Left lung (tissue), 10 donors: Measurements from ENCODE around the gene LRRC61. TPM values are rescaled to one million over a fixed set of nuclear protein-coding genes. Genes with fewer than 3 reads are reported as not detected.
A peak's percentile ranks its signal among the peaks of the same experiment; 100 is the strongest.

Source experiments
- ATAC-seq: fragments of 200-7000 bp; cut with Tn5 transposase; one replicate; pipeline ENCODE4 v1.9.1; 2020; ENCODE audit warnings: moderate library complexity
- DNase-seq, 4 donors: peaks; one replicate each; pipeline ENCODE4 v3.0.0-alpha.2; 2013 to 2020
- H3K27ac ChIP-seq, 2 donors: fragments of 200-600 bp; sonication (generic) in 1 of 2; one replicate each; pipeline versions ENCODE4 v1.5.0 to v1.8.0; 2020 to 2021
- H3K27me3 ChIP-seq, 2 donors: fragments of 200-600 bp; sonication (generic) in 1 of 2; one replicate each; pipeline versions ENCODE4 v1.5.0 to v1.8.0; 2020 to 2021
- H3K36me3 ChIP-seq, 2 donors: fragments of 200-600 bp; sonication (generic) in 1 of 2; one replicate each; pipeline versions ENCODE4 v1.5.0 to v1.8.0; 2020 to 2021
- H3K4me1 ChIP-seq, 2 donors: fragments of 200-600 bp; one replicate each; pipeline ENCODE4 v1.8.0; 2021
- H3K4me3 ChIP-seq, 2 donors: fragments of 200-600 bp; sonication (generic) in 1 of 2; one replicate each; pipeline versions ENCODE4 v1.5.0 to v1.8.0; 2020 to 2021; ENCODE audit warnings: mild to moderate bottlenecking in 1 of 2
- H3K9me3 ChIP-seq, 2 donors: fragments of 200-600 bp; sonication (generic) in 1 of 2; one replicate each; pipeline versions ENCODE4 v1.5.0 to v1.8.0; 2020 to 2021
- intact Hi-C, 2 donors: fragments of 100-400 bp; cut with DNase I; formaldehyde crosslinking; loops; one replicate each; pipeline versions ENCODE4 v1.11.2 to v1.14.2; 2022
- polyA plus RNA-seq, 6 donors: library from polyadenylated mRNA; unstranded; fragments of 120-200 nt; gene quantifications; one replicate each; pipeline ENCODE4 v1.2.1, GENCODE V29; 2013; ENCODE audit not compliant: insufficient read length in 6 of 6
- total RNA-seq, 2 donors: library from RNA; stranded (reverse); fragmentation: NEBNext Ultra II Directional; extraction: Animal tissue kit (Norgen Biotek cat#: 25700); gene quantifications; one replicate each; pipeline ENCODE4 v1.2.1, GENCODE V29; 2021
- TF ChIP-seq, protein P1 (sequence below), 2 donors: fragments of 200-600 bp; sonication (generic) in 1 of 2; IDR thresholded peaks; one replicate each; pipeline versions ENCODE4 v1.5.0 to v1.8.0; 2021; ENCODE audit warnings: antibody characterized with exemption in 2 of 2
- donor health status: DM: no; HTN: yes; CAD: no.
- donor health status: DM: no; HTN: no; CAD: no.

The LRRC61 gene
- total and polyA plus RNA-seq, 8 donors: 9.0 to 22.5 (median 19.3) TPM

- H3K4me3 ChIP-seq: no peak overlapping the region
- TF ChIP-seq, protein P1, sequence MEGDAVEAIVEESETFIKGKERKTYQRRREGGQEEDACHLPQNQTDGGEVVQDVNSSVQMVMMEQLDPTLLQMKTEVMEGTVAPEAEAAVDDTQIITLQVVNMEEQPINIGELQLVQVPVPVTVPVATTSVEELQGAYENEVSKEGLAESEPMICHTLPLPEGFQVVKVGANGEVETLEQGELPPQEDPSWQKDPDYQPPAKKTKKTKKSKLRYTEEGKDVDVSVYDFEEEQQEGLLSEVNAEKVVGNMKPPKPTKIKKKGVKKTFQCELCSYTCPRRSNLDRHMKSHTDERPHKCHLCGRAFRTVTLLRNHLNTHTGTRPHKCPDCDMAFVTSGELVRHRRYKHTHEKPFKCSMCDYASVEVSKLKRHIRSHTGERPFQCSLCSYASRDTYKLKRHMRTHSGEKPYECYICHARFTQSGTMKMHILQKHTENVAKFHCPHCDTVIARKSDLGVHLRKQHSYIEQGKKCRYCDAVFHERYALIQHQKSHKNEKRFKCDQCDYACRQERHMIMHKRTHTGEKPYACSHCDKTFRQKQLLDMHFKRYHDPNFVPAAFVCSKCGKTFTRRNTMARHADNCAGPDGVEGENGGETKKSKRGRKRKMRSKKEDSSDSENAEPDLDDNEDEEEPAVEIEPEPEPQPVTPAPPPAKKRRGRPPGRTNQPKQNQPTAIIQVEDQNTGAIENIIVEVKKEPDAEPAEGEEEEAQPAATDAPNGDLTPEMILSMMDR (IDR thresholded peaks at IDR 0.05): no peak
- peaks cover 0 to 12% of the 10 kb centered on the region in 2 donors for H3K4me1 ChIP-seq
- intact Hi-C loops: no loop called here
- H3K27me3 ChIP-seq: no peaks in the 10 kb centered on the region
- H3K36me3 ChIP-seq: no peaks in the 10 kb centered on the region
- no peak overlapping the region for H3K27ac ChIP-seq
- DNase-seq (no peak), ATAC-seq (peak; percentile 51)
- H3K9me3 ChIP-seq: no peaks in the 10 kb centered on the region
These were observed 38.9 kb downstream of the LRRC61 start for GRCh38 chr7:150361807-150362621.

DNA sequence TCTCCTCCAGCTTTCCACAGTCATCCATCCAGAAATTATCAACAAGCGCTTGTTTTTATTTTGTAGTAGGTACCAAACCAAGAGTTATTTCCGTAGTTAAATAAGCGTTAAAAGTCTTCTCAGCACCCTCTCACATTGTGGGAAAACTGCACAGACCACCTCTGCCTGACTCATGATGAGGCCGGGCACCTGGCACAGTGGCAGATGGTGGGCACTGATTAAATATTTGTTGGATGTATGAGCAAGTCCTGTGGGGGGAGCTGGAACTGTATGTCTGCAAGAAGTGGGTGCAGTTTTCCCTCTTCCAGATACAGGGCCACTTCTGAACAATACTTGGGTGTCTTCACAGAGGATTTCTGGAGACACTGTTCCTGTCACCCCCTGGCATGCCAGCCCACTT is 40.2 kb downstream of the LRRC61 start:
- no peak for ATAC-seq
- no peaks in the 10 kb centered on the region for H3K9me3 ChIP-seq
- no peaks in the 10 kb centered on the region for H3K36me3 ChIP-seq
- TF ChIP-seq, protein P1 (IDR thresholded peaks at IDR 0.05): no peak
- no peak overlapping the region for H3K4me3 ChIP-seq
- intact Hi-C loops: no loop called here
- no peak overlapping the region for H3K27ac ChIP-seq
- H3K27me3 ChIP-seq: no peaks in the 10 kb centered on the region
- peaks cover 3 to 23% of the 10 kb centered on the region in 2 donors for H3K4me1 ChIP-seq
- DNase-seq: no peak

DNA sequence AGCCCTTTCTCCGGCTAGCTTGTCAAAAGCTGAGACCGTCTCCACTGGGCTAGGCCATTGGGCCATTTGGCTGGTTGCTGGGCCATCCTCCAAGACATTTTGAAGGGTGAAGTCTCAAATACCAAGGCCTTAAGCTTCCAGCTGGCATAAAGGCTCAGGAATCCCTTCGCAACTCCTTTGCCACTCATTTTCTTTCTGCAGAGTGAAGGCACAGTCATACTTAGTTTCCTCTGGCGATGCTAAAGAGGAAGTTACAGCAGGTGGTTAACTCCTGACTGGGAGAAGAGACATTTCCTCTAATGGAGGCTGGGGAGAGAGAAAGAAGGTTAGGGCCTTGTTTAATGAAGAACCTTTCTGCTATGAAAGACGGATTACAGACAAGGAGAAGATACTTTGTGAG is 40.7 kb downstream of the LRRC61 start:
- no peak for DNase-seq
- no peak for ATAC-seq
- Histone ChIP-seq H3K4me1 (peaks cover 3 to 23% of the 10 kb centered on the region in 2 donors), H3K36me3 (no peaks in the 10 kb centered on the region), H3K4me3 (no peak overlapping the region), H3K9me3 (no peaks in the 10 kb centered on the region), H3K27ac (peak overlapping the region in 1 of 2 donors; percentile 46), H3K27me3 (no peaks in the 10 kb centered on the region)
- intact Hi-C loops: no loop called here
- TF ChIP-seq, protein P1 (IDR thresholded peaks at IDR 0.05): no peak

DNA sequence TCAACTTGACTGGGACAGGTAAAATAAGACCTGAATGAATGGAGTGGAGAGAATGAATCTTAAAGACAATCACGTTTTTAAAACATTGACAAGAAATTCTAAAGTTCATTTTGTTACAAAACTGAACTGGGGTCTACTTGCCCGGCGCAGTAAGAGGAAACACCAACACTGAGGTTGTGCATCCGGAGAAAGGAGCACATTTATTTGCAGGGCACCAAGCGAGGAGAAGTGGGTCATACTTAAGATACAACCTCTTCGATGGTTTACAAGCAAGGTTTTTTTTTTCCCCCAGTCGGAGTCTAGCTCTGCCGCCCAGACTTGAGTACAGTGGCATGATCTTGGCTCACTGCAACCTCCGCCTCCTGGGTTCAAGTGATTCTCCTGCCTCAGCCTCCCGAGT is 42.0 kb downstream of the LRRC61 start:
- intact Hi-C loops: no loop called here
- H3K4me1 ChIP-seq: peaks cover 11 to 32% of the 10 kb centered on the region in 2 donors
- TF ChIP-seq, protein P1 (IDR thresholded peaks at IDR 0.05): no peak
- no peak overlapping the region for H3K4me3 ChIP-seq
- H3K27ac ChIP-seq: no peak overlapping the region
- no peaks in the 10 kb centered on the region for H3K36me3 ChIP-seq
- no peak for DNase-seq
- ATAC-seq: no peak
- H3K9me3 ChIP-seq: no peaks in the 10 kb centered on the region
- H3K27me3 ChIP-seq: no peaks in the 10 kb centered on the region

DNA sequence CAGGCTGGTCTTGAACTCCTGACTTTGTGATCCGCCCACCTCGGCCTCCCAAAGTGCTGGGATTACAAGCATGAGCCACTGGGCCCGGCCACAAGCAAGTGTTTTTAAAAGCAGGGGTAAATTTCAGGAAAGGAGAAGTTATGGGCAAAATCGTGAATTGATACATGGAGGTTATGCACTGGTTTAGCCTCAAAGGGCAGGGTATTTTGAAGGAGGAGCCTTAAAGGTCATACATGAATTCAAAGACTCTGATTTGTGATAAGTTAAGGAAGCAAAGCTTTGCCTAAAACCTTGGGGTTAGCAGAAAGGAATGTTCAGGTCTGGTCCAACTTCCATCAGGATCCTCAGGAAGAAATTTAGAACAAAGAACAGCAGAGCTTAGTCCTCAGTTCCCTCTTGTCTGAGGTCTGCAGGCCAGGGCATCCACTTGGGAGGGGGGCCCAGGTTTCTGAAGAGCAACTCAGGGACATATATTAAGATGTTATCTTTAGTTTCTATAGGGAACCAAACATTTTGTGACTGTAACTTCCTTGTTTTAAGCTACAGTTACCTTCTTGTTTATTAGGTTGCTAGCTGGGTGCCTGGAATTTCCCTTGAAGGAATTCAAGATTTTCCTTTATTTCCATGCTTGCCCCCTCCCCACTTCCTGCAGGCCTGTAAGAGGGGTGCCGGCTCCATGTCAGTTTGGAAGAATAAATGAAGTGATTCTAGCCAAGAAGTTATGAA is 42.7 kb downstream of the LRRC61 start:
- H3K36me3 ChIP-seq: peaks cover 0 to 4% of the 10 kb centered on the region in 2 donors
- intact Hi-C loops: no loop called here

More for the DNA sequence above, 42.7 kb downstream of the LRRC61 start:
- Histone ChIP-seq H3K4me3 (no peak overlapping the region), H3K27ac (peak overlapping the region in 1 of 2 donors; percentile 59), H3K27me3 (no peaks in the 10 kb centered on the region), H3K9me3 (no peaks in the 10 kb centered on the region), H3K4me1 (peaks cover 15 to 39% of the 10 kb centered on the region in 2 donors)
- ATAC-seq (no peak), DNase-seq (no peak)
- TF ChIP-seq, protein P1 (IDR thresholded peaks at IDR 0.05): no peak
